Keratinocyte (primary cell): ENCODE data around the gene HS1BP3. TPM values are rescaled to one million over a fixed set of nuclear protein-coding genes. Genes with fewer than 3 reads are reported as not detected.

Experiments used
- DNase-seq: peaks from one replicate; pipeline ENCODE4 v3.0.0-alpha.2; 2011; ENCODE audit warnings: low read depth, missing footprints, low spot score
- FAIRE-seq: peaks from 2 replicates; lab custom pipeline; 2011; peaks lifted over from hg19 to GRCh38; lab: Jason Lieb, UNC
- H2AFZ ChIP-seq: 2 replicates; pipeline ENCODE4 v1.6.0; 2012; ENCODE audit warnings: low read length, control low read depth, inconsistent platforms; ENCODE audit not compliant: control insufficient read depth
- H3K27ac ChIP-seq: 2 replicates; pipeline ENCODE4 v1.5.1; 2011; ENCODE audit warnings: low read length; ENCODE audit not compliant: control insufficient read depth, insufficient read depth
- H3K27me3 ChIP-seq: 3 replicates; pipeline ENCODE4 v1.6.0; 2011; ENCODE audit warnings: low read length; ENCODE audit not compliant: control insufficient read depth, insufficient read depth; ENCODE audit errors: extremely low read depth
- H3K36me3 ChIP-seq, 2 experiments: 2 replicates in 1 of 2; 3 replicates in 1 of 2; pipeline ENCODE4 v1.5.1; 2011; ENCODE audit warnings: low read length in 2 of 2, mild to moderate bottlenecking in 1 of 2; ENCODE audit not compliant: control insufficient read depth in 2 of 2, insufficient read depth in 2 of 2; ENCODE audit errors: extremely low read depth in 1 of 2
- H3K4me1 ChIP-seq: 3 replicates; pipeline ENCODE4 v1.5.1; 2011; ENCODE audit warnings: low read length; ENCODE audit not compliant: control insufficient read depth, insufficient read depth; ENCODE audit errors: extremely low read depth
- H3K4me2 ChIP-seq: 3 replicates; pipeline ENCODE4 v1.6.0; 2011; ENCODE audit warnings: low read depth, low read length; ENCODE audit not compliant: control insufficient read depth, insufficient read depth; ENCODE audit errors: extremely low read depth
- H3K4me3 ChIP-seq, 3 experiments: fragments of 200-600 bp in 1 of 3; sonication (generic) in 1 of 3; 2 replicates in 2 of 3; 3 replicates in 1 of 3; pipeline ENCODE4 v1.5.1; 2011 to 2016; ENCODE audit warnings: low read length in 3 of 3, mild to moderate bottlenecking in 3 of 3, control low read depth in 2 of 3, inconsistent platforms in 1 of 3, low read depth in 1 of 3, mixed read lengths in 1 of 3, mixed run types in 1 of 3, moderate library complexity in 1 of 3; ENCODE audit not compliant: control insufficient read depth in 2 of 3, insufficient read depth in 2 of 3; ENCODE audit errors: extremely low read depth in 1 of 3
- H3K79me2 ChIP-seq: 2 replicates; pipeline ENCODE4 v1.6.0; 2012; ENCODE audit warnings: low read length; ENCODE audit not compliant: control insufficient read depth, insufficient read depth
- H3K9ac ChIP-seq: 3 replicates; pipeline ENCODE4 v1.6.0; 2011; ENCODE audit warnings: low read length; ENCODE audit not compliant: control insufficient read depth, insufficient read depth; ENCODE audit errors: extremely low read depth
- H3K9me1 ChIP-seq: 3 replicates; pipeline ENCODE4 v1.6.0; 2011; ENCODE audit warnings: low read length; ENCODE audit not compliant: control insufficient read depth, insufficient read depth; ENCODE audit errors: extremely low read depth
- H3K9me3 ChIP-seq: 2 replicates; pipeline ENCODE4 v1.5.1; 2012; ENCODE audit warnings: low read depth, low read length; ENCODE audit not compliant: control insufficient read depth
- H4K20me1 ChIP-seq: 3 replicates; pipeline ENCODE4 v1.6.0; 2011; ENCODE audit warnings: low read length; ENCODE audit not compliant: control insufficient read depth, insufficient read depth; ENCODE audit errors: extremely low read depth
- CTCF ChIP-seq, 3 experiments: IDR thresholded peaks in 1 of 3; conservative IDR thresholded peaks in 1 of 3; optimal IDR thresholded peaks in 1 of 3; 2 replicates in 2 of 3; 3 replicates in 1 of 3; pipeline versions ENCODE3 to v1.5.1; 2011; ENCODE audit warnings: low read length in 3 of 3, mild to moderate bottlenecking in 3 of 3, moderate library complexity in 2 of 3, control low read depth in 1 of 3, inconsistent platforms in 1 of 3; ENCODE audit not compliant: insufficient read depth in 2 of 3; ENCODE audit errors: extremely low read depth in 1 of 3
- EZH2 ChIP-seq: IDR thresholded peaks from one replicate; pipeline ENCODE4 v1.6.1; 2012; ENCODE audit warnings: inconsistent platforms, mild to moderate bottlenecking, low read length, moderate library complexity
- dilution Hi-C: fragments of 300-500 bp; cut with MboI; formaldehyde crosslinking; loops from one replicate; pipeline ENCODE4 v1.7.0; 2020; ENCODE audit warnings: low sequenced_read_pairs; ENCODE audit not compliant: extremely low pct_ligation_motif_present
- polyA plus RNA-seq, 5 experiments: library from polyadenylated mRNA; depleted of rRNA in 3 of 5; stranded (reverse) in 3 of 5; stranded (forward) in 1 of 5; unstranded in 1 of 5; fragments of >200 nt; gene quantifications; 1 replicate in 1 of 5; 2 replicates in 3 of 5; 3 replicates in 1 of 5; pipeline versions ENCODE4 v1.2.1 to v1.2.3, GENCODE V29; 2011 to 2012; ENCODE audit warnings: missing spikeins in 2 of 5, low read depth in 1 of 5, low replicate concordance in 1 of 5

The HS1BP3 gene
- polyA plus RNA-seq, 1 donor (not counting 4 experiments of a cell fraction or from before 2014, with no cell fraction given) = 18.5 TPM

- Histone ChIP-seq H3K9ac (no peak overlapping the region), H3K9me3 (no peaks in the 10 kb centered on the region), H4K20me1 (peaks cover 2% of the 10 kb centered on the region), H3K27me3 (no peaks in the 10 kb centered on the region), H3K4me2 (no peak overlapping the region), H3K4me3 (no peak overlapping the region), H3K4me1 (peaks cover 19% of the 10 kb centered on the region), H2AFZ (no peak overlapping the region), H3K27ac (no peak overlapping the region), H3K9me1 (no peaks in the 10 kb centered on the region), H3K79me2 (no peaks in the 10 kb centered on the region), H3K36me3 (peaks cover 7 to 10% of the 10 kb centered on the region in 2 experiments)
- dilution Hi-C loops = no loop called here
- FAIRE-seq = no peak
- no peak for DNase-seq
- no peak for TF ChIP-seq CTCF (optimal IDR thresholded peaks at IDR 0.05 in 1 of 3, IDR thresholded peaks at IDR 0.05 in 1 of 3, conservative IDR thresholded peaks at IDR 0.05 in 1 of 3; ENCODE audit: extremely low read depth in 1 of 3, insufficient read depth in 2 of 3, low read length in 3 of 3)
- TF ChIP-seq EZH2 = no peak
Observed at GRCh38 chr2:20617081-20617575, 33.8 kb downstream of the HS1BP3 start.

GRCh38 chr2:20616341-20616871 is 34.5 kb downstream of the HS1BP3 start:
- Histone ChIP-seq H3K9ac (no peak overlapping the region), H3K27ac (no peak overlapping the region), H3K27me3 (no peaks in the 10 kb centered on the region), H3K9me3 (no peaks in the 10 kb centered on the region), H4K20me1 (peaks cover 2% of the 10 kb centered on the region), H3K79me2 (no peaks in the 10 kb centered on the region), H3K9me1 (no peaks in the 10 kb centered on the region), H3K36me3 (peaks cover 5 to 6% of the 10 kb centered on the region in 2 experiments), H3K4me2 (no peak overlapping the region), H3K4me1 (peaks cover 19% of the 10 kb centered on the region), H3K4me3 (no peak overlapping the region), H2AFZ (no peak overlapping the region)
- dilution Hi-C loops = no loop called here
- TF ChIP-seq CTCF (optimal IDR thresholded peaks at IDR 0.05 in 1 of 3, IDR thresholded peaks at IDR 0.05 in 1 of 3, conservative IDR thresholded peaks at IDR 0.05 in 1 of 3; ENCODE audit: extremely low read depth in 1 of 3, insufficient read depth in 2 of 3, low read length in 3 of 3) (no peak), EZH2 (no peak)
- FAIRE-seq (no peak), DNase-seq (no peak)
